ENCODE results near the gene EPHB2.
A peak's percentile ranks its signal among the peaks of the same experiment; 100 is the strongest.
"Not testable (repeated sequence)": the region's sequence is repeated elsewhere in the genome, so short reads cannot be mapped to it uniquely, and the experiment has no call there.

Gene EPHB2

GRCh38 chr1:22836850-22837249 is 126.2 kb downstream of the EPHB2 start:
- Mint-ChIP-seq H3K9me3 (no peaks in the 10 kb centered on the region), H3K27me3 (peaks cover 8% of the 10 kb centered on the region), H3K4me1 (no peaks in the 10 kb centered on the region), H3K27ac (no peak overlapping the region), H3K4me3 (no peak overlapping the region), H3K36me3 (ENCODE audit: low read depth) (no peaks in the 10 kb centered on the region)
- DNase-seq = no peak
- no peak for ATAC-seq

- DNase-seq = no peak
- no peak for ATAC-seq
- H3K9me3 Mint-ChIP-seq = no peaks in the 10 kb centered on the region
- H3K4me1 Mint-ChIP-seq = no peaks in the 10 kb centered on the region
- no peaks in the 10 kb centered on the region for H3K36me3 Mint-ChIP-seq (ENCODE audit: low read depth)
- H3K27ac Mint-ChIP-seq = no peak overlapping the region
- H3K4me3 Mint-ChIP-seq = no peak overlapping the region
- peaks cover 8% of the 10 kb centered on the region for H3K27me3 Mint-ChIP-seq
Measured at GRCh38 chr1:22837332-22837731, 126.7 kb downstream of the EPHB2 start.

- Mint-ChIP-seq H3K4me1 (no peaks in the 10 kb centered on the region), H3K27ac (no peak overlapping the region), H3K36me3 (ENCODE audit: low read depth) (no peaks in the 10 kb centered on the region), H3K27me3 (peaks cover 8% of the 10 kb centered on the region), H3K4me3 (no peak overlapping the region), H3K9me3 (no peaks in the 10 kb centered on the region)
- no peak for ATAC-seq
- no peak for DNase-seq
Measured at GRCh38 chr1:22838965-22839364, 128.3 kb downstream of the EPHB2 start.

- no peaks in the 10 kb centered on the region for H3K4me1 Mint-ChIP-seq
- no peaks in the 10 kb centered on the region for H3K9me3 Mint-ChIP-seq
- no peak overlapping the region for H3K27ac Mint-ChIP-seq
- no peak overlapping the region for H3K4me3 Mint-ChIP-seq
- H3K36me3 Mint-ChIP-seq (ENCODE audit: low read depth) = no peaks in the 10 kb centered on the region
- DNase-seq = no peak
- ATAC-seq = no peak
- peaks cover 8% of the 10 kb centered on the region for H3K27me3 Mint-ChIP-seq
Measured at GRCh38 chr1:22839806-22840205, 129.2 kb downstream of the EPHB2 start.

- Mint-ChIP-seq H3K27me3 (peaks cover 14% of the 10 kb centered on the region), H3K9me3 (no peaks in the 10 kb centered on the region), H3K27ac (no peak overlapping the region), H3K4me3 (no peak overlapping the region), H3K36me3 (ENCODE audit: low read depth) (no peaks in the 10 kb centered on the region), H3K4me1 (no peaks in the 10 kb centered on the region)
- DNase-seq (no peak), ATAC-seq (no peak)
Measured at GRCh38 chr1:22841142-22841541, 130.5 kb downstream of the EPHB2 start.

- no peaks in the 10 kb centered on the region for H3K4me1 Mint-ChIP-seq
- no peak for ATAC-seq
- H3K36me3 Mint-ChIP-seq (ENCODE audit: low read depth) = no peaks in the 10 kb centered on the region
- H3K4me3 Mint-ChIP-seq = no peak overlapping the region
- H3K27me3 Mint-ChIP-seq = peaks cover 20% of the 10 kb centered on the region
- no peak for DNase-seq
- no peak overlapping the region for H3K27ac Mint-ChIP-seq
- no peaks in the 10 kb centered on the region for H3K9me3 Mint-ChIP-seq
Measured at GRCh38 chr1:22841860-22842281, 131.2 kb downstream of the EPHB2 start.

GRCh38 chr1:22843441-22844183 is 133.0 kb downstream of the EPHB2 start:
- ATAC-seq; H3K4me1 Mint-ChIP-seq; H3K36me3 Mint-ChIP-seq (ENCODE audit: low read depth); DNase-seq; H3K9me3 Mint-ChIP-seq; H3K27ac Mint-ChIP-seq; H3K4me3 Mint-ChIP-seq: not testable (repeated sequence)
- peaks cover 23% of the 10 kb centered on the region for H3K27me3 Mint-ChIP-seq

- H3K9me3 Mint-ChIP-seq = no peaks in the 10 kb centered on the region
- H3K36me3 Mint-ChIP-seq (ENCODE audit: low read depth) = no peaks in the 10 kb centered on the region
- no peaks in the 10 kb centered on the region for H3K4me1 Mint-ChIP-seq
- no peak overlapping the region for H3K4me3 Mint-ChIP-seq
- no peak overlapping the region for H3K27ac Mint-ChIP-seq
- ATAC-seq (no peak), DNase-seq (no peak)
- H3K27me3 Mint-ChIP-seq = peaks cover 20% of the 10 kb centered on the region
Measured at GRCh38 chr1:22844621-22845020, 134.0 kb downstream of the EPHB2 start.

- no peaks in the 10 kb centered on the region for H3K9me3 Mint-ChIP-seq
- peaks cover 20% of the 10 kb centered on the region for H3K27me3 Mint-ChIP-seq
- no peak overlapping the region for H3K4me3 Mint-ChIP-seq
- H3K4me1 Mint-ChIP-seq = no peaks in the 10 kb centered on the region
- ATAC-seq (no peak), DNase-seq (no peak)
- H3K27ac Mint-ChIP-seq = no peak overlapping the region
- no peaks in the 10 kb centered on the region for H3K36me3 Mint-ChIP-seq (ENCODE audit: low read depth)
Measured at GRCh38 chr1:22845398-22845935, 134.8 kb downstream of the EPHB2 start.

- H3K4me1 Mint-ChIP-seq = no peaks in the 10 kb centered on the region
- H3K36me3 Mint-ChIP-seq (ENCODE audit: low read depth) = no peaks in the 10 kb centered on the region
- DNase-seq = peak; percentile 4
- no peak for ATAC-seq
- no peak overlapping the region for H3K4me3 Mint-ChIP-seq
- peaks cover 20% of the 10 kb centered on the region for H3K27me3 Mint-ChIP-seq
- no peaks in the 10 kb centered on the region for H3K9me3 Mint-ChIP-seq
- no peak overlapping the region for H3K27ac Mint-ChIP-seq
Measured at GRCh38 chr1:22846458-22846857, 135.8 kb downstream of the EPHB2 start.

GRCh38 chr1:22847249-22847648 is 136.6 kb downstream of the EPHB2 start:
- H3K4me3 Mint-ChIP-seq = no peak overlapping the region
- H3K9me3 Mint-ChIP-seq = no peaks in the 10 kb centered on the region
- ATAC-seq (no peak), DNase-seq (no peak)
- H3K27ac Mint-ChIP-seq = no peak overlapping the region
- no peaks in the 10 kb centered on the region for H3K4me1 Mint-ChIP-seq
- H3K36me3 Mint-ChIP-seq (ENCODE audit: low read depth) = no peaks in the 10 kb centered on the region
- H3K27me3 Mint-ChIP-seq = peaks cover 20% of the 10 kb centered on the region

GRCh38 chr1:22847709-22848108 is 137.1 kb downstream of the EPHB2 start:
- ATAC-seq = no peak
- Mint-ChIP-seq H3K4me1 (no peaks in the 10 kb centered on the region), H3K27ac (no peak overlapping the region), H3K9me3 (no peaks in the 10 kb centered on the region), H3K36me3 (ENCODE audit: low read depth) (no peaks in the 10 kb centered on the region), H3K27me3 (peaks cover 21% of the 10 kb centered on the region), H3K4me3 (no peak overlapping the region)
- DNase-seq = no peak

- Mint-ChIP-seq H3K27ac (no peak overlapping the region), H3K4me3 (no peak overlapping the region), H3K4me1 (no peaks in the 10 kb centered on the region), H3K27me3 (peaks cover 22% of the 10 kb centered on the region), H3K9me3 (no peaks in the 10 kb centered on the region), H3K36me3 (ENCODE audit: low read depth) (no peaks in the 10 kb centered on the region)
- DNase-seq (no peak), ATAC-seq (no peak)
Measured at GRCh38 chr1:22848405-22848804, 137.8 kb downstream of the EPHB2 start.

- ATAC-seq = no peak
- H3K27me3 Mint-ChIP-seq = peaks cover 22% of the 10 kb centered on the region
Measured at GRCh38 chr1:22849770-22850169, 139.1 kb downstream of the EPHB2 start.

GRCh38 chr1:22850281-22850680 is 139.6 kb downstream of the EPHB2 start:
- Mint-ChIP-seq H3K9me3 (no peaks in the 10 kb centered on the region), H3K36me3 (ENCODE audit: low read depth) (no peaks in the 10 kb centered on the region), H3K4me3 (no peak overlapping the region), H3K27me3 (peaks cover 22% of the 10 kb centered on the region), H3K4me1 (no peaks in the 10 kb centered on the region), H3K27ac (no peak overlapping the region)
- no peak for ATAC-seq
- DNase-seq = no peak

More at GRCh38 chr1:22849770-22850169, 139.1 kb downstream of the EPHB2 start:
- Mint-ChIP-seq H3K36me3 (ENCODE audit: low read depth) (no peaks in the 10 kb centered on the region), H3K4me1 (no peaks in the 10 kb centered on the region), H3K4me3 (no peak overlapping the region), H3K9me3 (no peaks in the 10 kb centered on the region), H3K27ac (no peak overlapping the region)
- no peak for DNase-seq

Data from activated naive CD8-positive, alpha-beta T cell treated with anti-CD3 and anti-CD28 coated beads, Interleukin-2, amount 50 U/mL, for 24 hours (primary cell).